OCI-LY3 (cell line): ENCODE measurements around the gene RILPL1.

Experiments used
- EZH2phosphoT487 ChIP-seq: fragments of 200-600 bp; shearing (Covaris generic); IDR thresholded peaks from 2 replicates; pipeline ENCODE4 v1.6.1; 2018; ENCODE audit warnings: antibody characterized with exemption, mixed run types, low read depth
- TF ChIP-seq, protein P1 (sequence below): fragments of 200-600, 300-600 bp; sonication (generic); IDR thresholded peaks from 2 replicates; pipeline ENCODE4 v1.5.1; 2014; ENCODE audit warnings: antibody characterized with exemption, low read length, low read depth

DNA sequence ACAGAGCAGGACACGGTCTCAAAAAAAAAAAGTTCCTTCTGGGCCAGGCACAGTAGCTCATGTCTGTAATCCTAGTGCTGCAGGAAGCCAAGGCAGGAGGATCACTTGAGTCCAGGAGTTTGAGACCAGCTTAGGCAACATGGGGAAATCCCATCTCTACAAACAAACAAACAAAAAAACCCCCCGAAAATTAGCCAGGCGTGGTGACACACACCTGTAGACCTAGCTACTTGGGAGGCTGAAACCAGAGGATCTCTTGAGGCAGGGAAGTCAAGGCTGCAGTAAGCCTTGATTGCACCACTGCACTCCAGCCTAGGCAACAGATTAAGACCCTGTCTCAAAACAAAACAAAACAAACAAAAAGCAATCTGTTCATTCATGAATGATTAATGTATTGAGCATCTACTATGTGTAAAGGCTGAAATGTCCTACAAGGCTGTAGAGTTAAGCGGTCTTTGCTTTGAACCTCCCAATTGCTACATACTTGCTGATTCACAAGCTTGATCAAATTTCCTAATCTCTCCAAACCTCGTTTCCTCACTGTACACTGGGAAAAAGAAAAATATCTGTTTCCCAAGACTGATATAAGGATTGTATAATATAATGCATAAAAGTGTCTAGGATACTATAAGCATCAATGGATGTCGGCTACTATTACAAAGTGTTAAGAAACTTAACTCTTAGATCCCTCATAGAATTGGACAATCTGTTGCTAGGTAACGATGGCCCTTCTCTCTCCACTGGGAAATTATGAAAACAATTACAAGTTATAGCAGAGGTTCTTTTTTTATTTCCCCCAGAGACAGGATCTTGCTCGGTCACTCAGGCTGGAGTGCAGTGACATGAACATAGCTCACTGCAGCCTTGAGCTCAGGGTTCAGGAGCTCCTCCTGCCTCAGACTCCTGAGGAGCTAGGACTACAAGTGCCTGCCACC, 89.2 kb downstream of the RILPL1 start:
- TF ChIP-seq, protein P1, sequence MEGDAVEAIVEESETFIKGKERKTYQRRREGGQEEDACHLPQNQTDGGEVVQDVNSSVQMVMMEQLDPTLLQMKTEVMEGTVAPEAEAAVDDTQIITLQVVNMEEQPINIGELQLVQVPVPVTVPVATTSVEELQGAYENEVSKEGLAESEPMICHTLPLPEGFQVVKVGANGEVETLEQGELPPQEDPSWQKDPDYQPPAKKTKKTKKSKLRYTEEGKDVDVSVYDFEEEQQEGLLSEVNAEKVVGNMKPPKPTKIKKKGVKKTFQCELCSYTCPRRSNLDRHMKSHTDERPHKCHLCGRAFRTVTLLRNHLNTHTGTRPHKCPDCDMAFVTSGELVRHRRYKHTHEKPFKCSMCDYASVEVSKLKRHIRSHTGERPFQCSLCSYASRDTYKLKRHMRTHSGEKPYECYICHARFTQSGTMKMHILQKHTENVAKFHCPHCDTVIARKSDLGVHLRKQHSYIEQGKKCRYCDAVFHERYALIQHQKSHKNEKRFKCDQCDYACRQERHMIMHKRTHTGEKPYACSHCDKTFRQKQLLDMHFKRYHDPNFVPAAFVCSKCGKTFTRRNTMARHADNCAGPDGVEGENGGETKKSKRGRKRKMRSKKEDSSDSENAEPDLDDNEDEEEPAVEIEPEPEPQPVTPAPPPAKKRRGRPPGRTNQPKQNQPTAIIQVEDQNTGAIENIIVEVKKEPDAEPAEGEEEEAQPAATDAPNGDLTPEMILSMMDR: no peak
- no peak for TF ChIP-seq EZH2phosphoT487
